ENCODE results near the gene HOXD9. TPM values are rescaled to one million over a fixed set of nuclear protein-coding genes. Genes with fewer than 3 reads are reported as not detected.

HOXD9 gene
- total RNA-seq, 1 experiment from 2014 or later = not detected

DNA sequence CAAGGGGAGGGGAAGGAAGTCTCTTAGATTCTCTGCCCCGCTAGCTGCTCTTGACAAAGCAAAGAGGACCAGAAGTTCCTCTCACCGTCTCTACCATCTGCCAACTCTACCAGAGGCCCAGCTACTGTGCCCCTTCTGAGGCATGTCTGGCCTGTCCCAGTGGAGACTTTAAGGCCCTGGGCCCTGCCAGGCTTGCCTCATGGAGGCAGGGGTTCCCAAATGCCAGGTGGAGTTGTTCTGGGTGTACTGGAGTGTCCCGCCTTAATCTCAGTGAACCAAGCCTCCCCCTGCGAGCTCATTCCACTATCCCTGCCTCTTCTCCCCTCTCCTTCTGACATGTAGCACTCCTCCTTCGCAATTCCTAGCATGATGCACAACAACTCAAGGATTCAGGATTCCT, 20.7 kb upstream of the HOXD9 start:
- Histone ChIP-seq H3K4me1 (peaks cover 19% of the 10 kb centered on the region), H3K9me3 (no peaks in the 10 kb centered on the region), H3K4me3 (ENCODE audit: low read depth, low read length) (no peak overlapping the region), H3K36me3 (ENCODE audit: control insufficient read depth, insufficient read depth, low read length) (no peaks in the 10 kb centered on the region), H3K27me3 (replicated peaks; ENCODE audit: control insufficient read depth, insufficient read depth, low read length) (peaks cover 10% of the 10 kb centered on the region)
- peak in 1 of 2 experiments; percentile 7 for DNase-seq
- POLR2A ChIA-PET = no interaction called here
- peaks cover 54% of the 10 kb centered on the region for H3K27me3 Mint-ChIP-seq (ENCODE audit: insufficient read depth, unreplicated experiment)
- H3K4me1 Mint-ChIP-seq (ENCODE audit: low read depth, unreplicated experiment) = peaks cover 15% of the 10 kb centered on the region
- CTCF ChIA-PET = no interaction called here
- intact Hi-C loops (cut with micrococcal nuclease; ENCODE audit: unreplicated experiment) = no loop called here
- no peak overlapping the region for H3K4me3 Mint-ChIP-seq (ENCODE audit: unreplicated experiment)
- BruUV-seq (replicated peaks) = no TSS peak
- H3K27ac Mint-ChIP-seq (ENCODE audit: unreplicated experiment) = no peak overlapping the region
- H3K9me3 Mint-ChIP-seq (ENCODE audit: unreplicated experiment) = no peaks in the 10 kb centered on the region
- TF ChIP-seq, protein P1, sequence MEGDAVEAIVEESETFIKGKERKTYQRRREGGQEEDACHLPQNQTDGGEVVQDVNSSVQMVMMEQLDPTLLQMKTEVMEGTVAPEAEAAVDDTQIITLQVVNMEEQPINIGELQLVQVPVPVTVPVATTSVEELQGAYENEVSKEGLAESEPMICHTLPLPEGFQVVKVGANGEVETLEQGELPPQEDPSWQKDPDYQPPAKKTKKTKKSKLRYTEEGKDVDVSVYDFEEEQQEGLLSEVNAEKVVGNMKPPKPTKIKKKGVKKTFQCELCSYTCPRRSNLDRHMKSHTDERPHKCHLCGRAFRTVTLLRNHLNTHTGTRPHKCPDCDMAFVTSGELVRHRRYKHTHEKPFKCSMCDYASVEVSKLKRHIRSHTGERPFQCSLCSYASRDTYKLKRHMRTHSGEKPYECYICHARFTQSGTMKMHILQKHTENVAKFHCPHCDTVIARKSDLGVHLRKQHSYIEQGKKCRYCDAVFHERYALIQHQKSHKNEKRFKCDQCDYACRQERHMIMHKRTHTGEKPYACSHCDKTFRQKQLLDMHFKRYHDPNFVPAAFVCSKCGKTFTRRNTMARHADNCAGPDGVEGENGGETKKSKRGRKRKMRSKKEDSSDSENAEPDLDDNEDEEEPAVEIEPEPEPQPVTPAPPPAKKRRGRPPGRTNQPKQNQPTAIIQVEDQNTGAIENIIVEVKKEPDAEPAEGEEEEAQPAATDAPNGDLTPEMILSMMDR (IDR thresholded peaks at IDR 0.05; ENCODE audit: insufficient read depth in 1 of 2, low read depth in 1 of 2, low read length in 1 of 2, severe bottlenecking in 1 of 2, unreplicated experiment in 1 of 2) = no peak
- no peaks in the 10 kb centered on the region for H3K36me3 Mint-ChIP-seq (ENCODE audit: insufficient read depth, unreplicated experiment)

DNA sequence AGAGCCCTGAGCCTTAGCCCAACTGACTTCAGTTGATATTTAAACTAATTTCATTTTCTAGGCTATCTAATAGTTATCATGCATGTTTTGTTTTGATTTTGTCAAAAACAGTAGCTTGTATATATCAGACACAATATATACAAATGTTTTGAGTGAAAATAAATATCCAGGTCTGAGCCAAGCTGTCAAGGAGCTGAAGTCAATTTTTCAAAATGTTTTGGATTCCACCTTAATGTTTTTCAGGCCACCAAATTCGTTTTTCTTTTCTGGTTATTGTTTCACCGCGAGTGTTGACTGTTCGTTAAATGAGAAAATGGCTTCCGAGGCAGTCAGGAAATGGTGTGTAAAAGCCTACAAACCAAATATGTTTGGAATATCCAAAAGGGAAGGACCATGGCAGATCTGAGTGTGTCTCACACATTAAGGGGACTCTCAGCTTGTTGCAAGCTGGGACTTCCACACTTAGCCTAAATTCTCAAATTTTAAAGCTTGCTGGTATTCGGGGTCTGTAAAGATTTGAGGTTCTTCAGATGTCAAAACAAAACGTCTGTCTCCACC, 20.1 kb upstream of the HOXD9 start:
- no TSS peak for BruUV-seq (replicated peaks)
- peaks cover 10% of the 10 kb centered on the region for H3K27me3 ChIP-seq (replicated peaks; ENCODE audit: control insufficient read depth, insufficient read depth, low read length)
- Mint-ChIP-seq H3K4me3 (ENCODE audit: unreplicated experiment) (no peak overlapping the region), H3K4me1 (ENCODE audit: low read depth, unreplicated experiment) (peaks cover 15% of the 10 kb centered on the region), H3K27me3 (ENCODE audit: insufficient read depth, unreplicated experiment) (peaks cover 51% of the 10 kb centered on the region), H3K36me3 (ENCODE audit: insufficient read depth, unreplicated experiment) (no peaks in the 10 kb centered on the region), H3K27ac (ENCODE audit: unreplicated experiment) (no peak overlapping the region), H3K9me3 (ENCODE audit: unreplicated experiment) (no peaks in the 10 kb centered on the region)
- H3K4me3 ChIP-seq (ENCODE audit: low read depth, low read length) = no peak overlapping the region
- ChIA-PET POLR2A (no interaction called here), CTCF (no interaction called here)
- no peaks in the 10 kb centered on the region for H3K9me3 ChIP-seq
- DNase-seq = no peak
- intact Hi-C loops (cut with micrococcal nuclease; ENCODE audit: unreplicated experiment) = no loop called here
- TF ChIP-seq, protein P1 (IDR thresholded peaks at IDR 0.05; ENCODE audit: insufficient read depth in 1 of 2, low read depth in 1 of 2, low read length in 1 of 2, severe bottlenecking in 1 of 2, unreplicated experiment in 1 of 2) = no peak
- H3K4me1 ChIP-seq = peaks cover 24% of the 10 kb centered on the region
- H3K36me3 ChIP-seq (ENCODE audit: control insufficient read depth, insufficient read depth, low read length) = no peaks in the 10 kb centered on the region

DNA sequence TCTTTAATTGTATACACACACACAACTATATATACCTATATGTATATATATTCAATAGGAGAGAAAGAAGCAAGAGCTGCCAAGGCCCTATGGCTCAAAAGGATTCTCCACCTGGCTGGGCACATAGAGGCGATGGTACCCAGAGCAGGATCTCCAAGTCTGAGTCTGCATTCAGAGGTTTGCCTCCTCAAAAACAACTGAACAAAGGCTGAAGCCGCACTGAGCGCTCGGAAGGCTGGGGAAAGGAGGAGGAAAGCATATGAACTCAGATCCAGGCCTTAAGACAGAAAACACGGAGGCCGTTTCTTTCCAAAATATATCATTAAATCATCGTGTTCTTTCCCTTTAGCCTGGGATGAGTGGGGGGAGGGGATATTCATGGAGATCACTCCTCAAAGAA, 19.3 kb upstream of the HOXD9 start:
- Histone ChIP-seq H3K4me3 (ENCODE audit: low read depth, low read length) (no peak overlapping the region), H3K36me3 (ENCODE audit: control insufficient read depth, insufficient read depth, low read length) (no peaks in the 10 kb centered on the region), H3K27me3 (replicated peaks; ENCODE audit: control insufficient read depth, insufficient read depth, low read length) (peaks cover 10% of the 10 kb centered on the region), H3K4me1 (peaks cover 18% of the 10 kb centered on the region), H3K9me3 (no peaks in the 10 kb centered on the region)
- Mint-ChIP-seq H3K4me1 (ENCODE audit: low read depth, unreplicated experiment) (peaks cover 15% of the 10 kb centered on the region), H3K36me3 (ENCODE audit: insufficient read depth, unreplicated experiment) (no peaks in the 10 kb centered on the region), H3K27me3 (ENCODE audit: insufficient read depth, unreplicated experiment) (peaks cover 47% of the 10 kb centered on the region), H3K27ac (ENCODE audit: unreplicated experiment) (no peak overlapping the region), H3K4me3 (ENCODE audit: unreplicated experiment) (no peak overlapping the region), H3K9me3 (ENCODE audit: unreplicated experiment) (no peaks in the 10 kb centered on the region)
- no TSS peak for BruUV-seq (replicated peaks)
- intact Hi-C loops (cut with micrococcal nuclease; ENCODE audit: unreplicated experiment) = no loop called here
- TF ChIP-seq, protein P1 (IDR thresholded peaks at IDR 0.05; ENCODE audit: insufficient read depth in 1 of 2, low read depth in 1 of 2, low read length in 1 of 2, severe bottlenecking in 1 of 2, unreplicated experiment in 1 of 2) = no peak
- ChIA-PET CTCF (no interaction called here), POLR2A (no interaction called here)
- DNase-seq = no peak

All from Caco-2 (cell line).